CD14-positive monocyte (primary cell): ENCODE data around the gene EPGN. TPM values are rescaled to one million over a fixed set of nuclear protein-coding genes. Genes with fewer than 3 reads are reported as not detected.

Experiments used
- DNase-seq, 3 donors: peaks; one replicate each; pipeline ENCODE4 v3.0.0-alpha.2; 2011 to 2022
- H2AFZ ChIP-seq: 2 replicates; pipeline ENCODE4 v1.6.0; 2012; ENCODE audit warnings: mild to moderate bottlenecking, low read depth, low read length, inconsistent platforms; ENCODE audit not compliant: insufficient read depth, poor library complexity, severe bottlenecking
- H3K27ac ChIP-seq, 2 donors: 1 replicate in 1 of 2; 2 replicates in 1 of 2; pipeline ENCODE4 v1.5.1; 2012 to 2013; ENCODE audit warnings: low read length in 2 of 2, control low read depth in 1 of 2, inconsistent platforms in 1 of 2, low read depth in 1 of 2, mild to moderate bottlenecking in 1 of 2
- H3K27me3 ChIP-seq, 2 donors: one replicate each; pipeline versions ENCODE4 v1.6.0 to v1.6.1; 2011 to 2013; ENCODE audit warnings: low read length in 2 of 2; ENCODE audit not compliant: control insufficient read depth in 2 of 2, insufficient read depth in 2 of 2
- H3K36me3 ChIP-seq, 2 donors: replicated peaks in 1 of 2; 1 replicate in 1 of 2; 2 replicates in 1 of 2; pipeline versions ENCODE4 v1.5.1 to v1.6.1; 2012 to 2013; ENCODE audit warnings: low read length in 2 of 2, control low read depth in 1 of 2, inconsistent platforms in 1 of 2, mild to moderate bottlenecking in 1 of 2; ENCODE audit not compliant: insufficient read depth in 2 of 2, control insufficient read depth in 1 of 2
- H3K4me1 ChIP-seq, 2 donors: 1 replicate in 1 of 2; 2 replicates in 1 of 2; pipeline versions ENCODE4 v1.5.1 to v1.6.1; 2012 to 2013; ENCODE audit warnings: low read length in 2 of 2, control low read depth in 1 of 2, inconsistent platforms in 1 of 2, mild to moderate bottlenecking in 1 of 2, moderate library complexity in 1 of 2; ENCODE audit not compliant: insufficient read depth in 2 of 2, control insufficient read depth in 1 of 2
- H3K4me2 ChIP-seq: replicated peaks from 2 replicates; pipeline ENCODE3; 2012; ENCODE audit warnings: low read length, moderate library complexity, mild to moderate bottlenecking; ENCODE audit not compliant: poor library complexity, severe bottlenecking; ENCODE audit errors: extremely low read depth
- H3K4me3 ChIP-seq, 3 experiments: fragments of 200-600 bp in 1 of 3; sonication (generic) in 1 of 3; replicated peaks in 1 of 3; 1 replicate in 2 of 3; 2 replicates in 1 of 3; pipeline ENCODE4 v1.5.1; 2011 to 2013; ENCODE audit warnings: low read length in 3 of 3, mild to moderate bottlenecking in 3 of 3, control low read depth in 2 of 3, low read depth in 2 of 3, inconsistent platforms in 1 of 3, moderate library complexity in 1 of 3
- H3K79me2 ChIP-seq: 2 replicates; pipeline ENCODE4 v1.6.0; 2012; ENCODE audit warnings: mild to moderate bottlenecking, control low read depth, inconsistent platforms, low read length, moderate library complexity; ENCODE audit not compliant: insufficient read depth
- H3K9ac ChIP-seq: 2 replicates; pipeline ENCODE4 v1.6.0; 2017; ENCODE audit warnings: low read length, mild to moderate bottlenecking; ENCODE audit not compliant: insufficient read depth, poor library complexity, severe bottlenecking
- H3K9me3 ChIP-seq, 2 donors: replicated peaks in 1 of 2; 1 replicate in 1 of 2; 2 replicates in 1 of 2; pipeline versions ENCODE4 v1.5.1 to v1.6.1; 2012 to 2013; ENCODE audit warnings: low read length in 2 of 2, control low read depth in 1 of 2; ENCODE audit not compliant: control insufficient read depth in 1 of 2, insufficient read depth in 1 of 2
- H4K20me1 ChIP-seq: 2 replicates; pipeline ENCODE4 v1.6.0; 2012; ENCODE audit warnings: mild to moderate bottlenecking, low read length, control low read depth, moderate library complexity; ENCODE audit not compliant: insufficient read depth
- H3K27ac Mint-ChIP-seq, 7 donors: one replicate each; pipeline ENCODE4 v1.8.0; 2020; ENCODE audit warnings: mild to moderate bottlenecking in 7 of 7, mixed read lengths in 7 of 7, moderate library complexity in 6 of 7, inconsistent platforms in 2 of 7
- H3K27me3 Mint-ChIP-seq, 3 donors: one replicate each; pipeline ENCODE4 v1.8.0; 2021 to 2022; ENCODE audit warnings: low read depth in 3 of 3, mild to moderate bottlenecking in 3 of 3, mixed read lengths in 3 of 3, moderate library complexity in 3 of 3, inconsistent platforms in 1 of 3
- H3K36me3 Mint-ChIP-seq, 2 donors: one replicate each; pipeline ENCODE4 v1.8.0; 2020; ENCODE audit warnings: mixed read lengths in 2 of 2, inconsistent platforms in 1 of 2, mild to moderate bottlenecking in 1 of 2
- H3K4me1 Mint-ChIP-seq: one replicate; pipeline ENCODE4 v1.8.0; 2020; ENCODE audit warnings: mild to moderate bottlenecking, mixed read lengths
- H3K4me3 Mint-ChIP-seq, 2 donors: one replicate each; pipeline ENCODE4 v1.8.0; 2020; ENCODE audit warnings: mild to moderate bottlenecking in 2 of 2, mixed read lengths in 2 of 2, moderate library complexity in 1 of 2
- H3K9me3 Mint-ChIP-seq, 7 donors: one replicate each; pipeline ENCODE4 v1.8.0; 2020 to 2022; ENCODE audit warnings: mixed read lengths in 7 of 7, mild to moderate bottlenecking in 6 of 7, moderate library complexity in 6 of 7, inconsistent platforms in 2 of 7
- CTCF ChIP-seq: fragments of 200-600 bp; IDR thresholded peaks from one replicate; pipeline ENCODE4 v1.8.0; 2022; ENCODE audit warnings: antibody characterized with exemption, mild to moderate bottlenecking
- WGBS: methylation state at CpG from one replicate; pipeline ENCODE4 v1.1.5; 2013; ENCODE audit warnings: missing lambda C conversion rate; ENCODE audit not compliant: insufficient coverage; 5-methylcytosine and 5-hydroxymethylcytosine counted together
- intact Hi-C, 2 donors: fragments of 100-400 bp; cut with micrococcal nuclease; formaldehyde crosslinking; loops; one replicate each; pipeline versions ENCODE4 v1.15.0 to v1.15.1; 2023
- polyA plus RNA-seq, 3 donors: library from polyadenylated mRNA; depleted of rRNA in 1 of 3; unstranded in 2 of 3; stranded (reverse) in 1 of 3; fragments of 300-500 nt in 2 of 3; fragments of >200 nt in 1 of 3; fragmentation: Illumina TruSeq in 2 of 3; gene quantifications; 1 replicate in 2 of 3; 2 replicates in 1 of 3; pipeline ENCODE4 v1.2.3, GENCODE V29; 2012 to 2021

EPGN gene
- polyA plus RNA-seq, 3 donors: not detected

- DNase-seq: no peak
- H3K27me3 ChIP-seq: no peaks in the 10 kb centered on the region
- H2AFZ ChIP-seq: no peak overlapping the region
- H3K79me2 ChIP-seq: no peaks in the 10 kb centered on the region
- no peaks in the 10 kb centered on the region for H4K20me1 ChIP-seq
- Mint-ChIP-seq H3K4me1 (no peaks in the 10 kb centered on the region), H3K27ac (no peak overlapping the region), H3K4me3 (no peak overlapping the region), H3K36me3 (no peaks in the 10 kb centered on the region), H3K9me3 (no peaks in the 10 kb centered on the region), H3K27me3 (no peaks in the 10 kb centered on the region)
- TF ChIP-seq CTCF: no peak
- intact Hi-C loops: no loop called here
- H3K36me3 ChIP-seq: no peaks in the 10 kb centered on the region
- no peaks in the 10 kb centered on the region for H3K9me3 ChIP-seq
- no peak overlapping the region for H3K4me3 ChIP-seq
- no peak overlapping the region for H3K4me2 ChIP-seq
- no peak overlapping the region for H3K27ac ChIP-seq
- WGBS: 100% methylated on average over 1 of the region's 4 CpGs
- H3K4me1 ChIP-seq: no peaks in the 10 kb centered on the region
- H3K9ac ChIP-seq: no peak overlapping the region
These were observed 4.1 kb upstream of the EPGN start for GRCh38 chr4:74304095-74304625.

- Mint-ChIP-seq H3K36me3 (no peaks in the 10 kb centered on the region), H3K27ac (no peak overlapping the region), H3K4me1 (peaks cover 3% of the 10 kb centered on the region), H3K9me3 (no peaks in the 10 kb centered on the region), H3K4me3 (no peak overlapping the region), H3K27me3 (no peaks in the 10 kb centered on the region)
- Histone ChIP-seq H3K9ac (no peak overlapping the region), H3K4me2 (no peak overlapping the region), H4K20me1 (no peaks in the 10 kb centered on the region), H3K36me3 (no peaks in the 10 kb centered on the region), H3K27ac (no peak overlapping the region), H3K4me1 (no peaks in the 10 kb centered on the region), H3K9me3 (no peaks in the 10 kb centered on the region), H3K4me3 (no peak overlapping the region), H3K79me2 (no peaks in the 10 kb centered on the region), H3K27me3 (no peaks in the 10 kb centered on the region), H2AFZ (no peak overlapping the region)
- DNase-seq: no peak
- no peak for TF ChIP-seq CTCF
- WGBS: no CpG with 5 or more reads among the region's 1 CpG
- intact Hi-C loops: no loop called here
These were observed 3.3 kb upstream of the EPGN start for GRCh38 chr4:74305000-74305399.
